ENCODE measurements around the gene LGALS12. TPM values are rescaled to one million over a fixed set of nuclear protein-coding genes. Genes with fewer than 3 reads are reported as not detected.

Gene LGALS12
- total and polyA plus RNA-seq, 2 of the 13 experiments (the other 11 are each of a cell fraction or from before 2014, with no cell fraction given), result not detected

GRCh38 chr11:63553759-63554158 is 47.9 kb downstream of the LGALS12 start:
- intact Hi-C loops (cut with micrococcal nuclease; ENCODE audit: unreplicated experiment) (no loop called here), in situ Hi-C loops (cut with HindIII; ENCODE audit: extremely low pct_ligation_motif_present, low pct_unique_long_range_greater_than_20kb) (no loop called here)
- FAIRE-seq, result no peak
- DNase-seq (ENCODE audit: low spot score), result no peak
- Histone ChIP-seq H3K4me2 (ENCODE audit: low read depth, low read length) (no peak overlapping the region), H3K36me3 (replicated peaks in 1 of 2; ENCODE audit: control insufficient read depth in 1 of 2, insufficient read depth in 2 of 2, low read length in 2 of 2) (no peaks in the 10 kb centered on the region), H3K9me3 (ENCODE audit: low read length) (no peaks in the 10 kb centered on the region), H4K20me1 (ENCODE audit: insufficient read depth, low read length) (no peaks in the 10 kb centered on the region), H3K27ac (ENCODE audit: extremely low read length, insufficient read depth, low read length) (no peak overlapping the region), H3K4me1 (ENCODE audit: insufficient read depth, low read length) (peaks cover 4% of the 10 kb centered on the region; the same call in 1 of the 2 replicates), H2AFZ (ENCODE audit: low read length) (no peak overlapping the region), H3K79me2 (ENCODE audit: insufficient read depth, low read length) (no peaks in the 10 kb centered on the region), H3K4me3 (replicated peaks in 1 of 3; ENCODE audit: insufficient read depth in 1 of 3, low read depth in 2 of 3, low read length in 3 of 3) (no peak overlapping the region), H3K27me3 (ENCODE audit: control insufficient read depth in 1 of 2, insufficient read depth in 2 of 2, low read length in 2 of 2) (peaks cover 1 to 7% of the 10 kb centered on the region in 2 experiments; a peak in 3 of 5 replicates), H3K9ac (ENCODE audit: insufficient read depth, low read depth, low read length) (no peak overlapping the region)
- 63% methylated on average over 8 of the region's 8 CpGs for WGBS (ENCODE audit: low lambda C conversion rate)
- CTCF ChIA-PET (ENCODE audit: low intra/inter-chr PET ratio, low total read pairs), result no interaction called here
- POLR2A ChIA-PET, result no interaction called here
- ATAC-seq, result no peak
- no TSS peak for BruUV-seq (replicated peaks)
- no peak for TF ChIP-seq SMAD1 (CRISPR knock-in tag; IDR thresholded peaks at IDR 0.05; ENCODE audit: borderline replicate concordance, low read depth)
- no peak for TF ChIP-seq KLF16 (CRISPR knock-in tag; IDR thresholded peaks at IDR 0.05)
- no peak for TF ChIP-seq ZNF782 (CRISPR knock-in tag; IDR thresholded peaks at IDR 0.05; ENCODE audit: borderline replicate concordance)
- no peak for TF ChIP-seq ZBTB4 (CRISPR knock-in tag; IDR thresholded peaks at IDR 0.05; ENCODE audit: borderline replicate concordance)
- no peak for TF ChIP-seq ZHX2 (IDR thresholded peaks at IDR 0.05; ENCODE audit: low read depth)
- TF ChIP-seq ZHX2 (CRISPR knock-in tag; IDR thresholded peaks at IDR 0.05; ENCODE audit: borderline replicate concordance), result no peak
- TF ChIP-seq ZNF10 (CRISPR knock-in tag; IDR thresholded peaks at IDR 0.05; ENCODE audit: borderline replicate concordance, low read depth), result no peak
- TF ChIP-seq UBTF (CRISPR knock-in tag; IDR thresholded peaks at IDR 0.05), result no peak
- TF ChIP-seq RARG (CRISPR knock-in tag; IDR thresholded peaks at IDR 0.05; ENCODE audit: low read depth), result no peak
- no peak for TF ChIP-seq ZNF550 (CRISPR knock-in tag; IDR thresholded peaks at IDR 0.05; ENCODE audit: borderline replicate concordance)
- TF ChIP-seq ZNF879 (CRISPR knock-in tag; IDR thresholded peaks at IDR 0.05), result no peak
- TF ChIP-seq ZNF24 (IDR thresholded peaks at IDR 0.05), result no peak
- TF ChIP-seq ZNF878 (CRISPR knock-in tag; IDR thresholded peaks at IDR 0.05), result no peak
- TF ChIP-seq YEATS2 (CRISPR knock-in tag; IDR thresholded peaks at IDR 0.05; ENCODE audit: borderline replicate concordance), result no peak
